GM21786 (cell line): Measurements from ENCODE around the gene TARP.

ENCODE experiments used
- ATAC-seq: cut with Tn5 transposase; IDR thresholded peaks from one replicate; pipeline ENCODE4 v1.9.1; 2021; ENCODE audit not compliant: unreplicated experiment

Gene TARP

DNA sequence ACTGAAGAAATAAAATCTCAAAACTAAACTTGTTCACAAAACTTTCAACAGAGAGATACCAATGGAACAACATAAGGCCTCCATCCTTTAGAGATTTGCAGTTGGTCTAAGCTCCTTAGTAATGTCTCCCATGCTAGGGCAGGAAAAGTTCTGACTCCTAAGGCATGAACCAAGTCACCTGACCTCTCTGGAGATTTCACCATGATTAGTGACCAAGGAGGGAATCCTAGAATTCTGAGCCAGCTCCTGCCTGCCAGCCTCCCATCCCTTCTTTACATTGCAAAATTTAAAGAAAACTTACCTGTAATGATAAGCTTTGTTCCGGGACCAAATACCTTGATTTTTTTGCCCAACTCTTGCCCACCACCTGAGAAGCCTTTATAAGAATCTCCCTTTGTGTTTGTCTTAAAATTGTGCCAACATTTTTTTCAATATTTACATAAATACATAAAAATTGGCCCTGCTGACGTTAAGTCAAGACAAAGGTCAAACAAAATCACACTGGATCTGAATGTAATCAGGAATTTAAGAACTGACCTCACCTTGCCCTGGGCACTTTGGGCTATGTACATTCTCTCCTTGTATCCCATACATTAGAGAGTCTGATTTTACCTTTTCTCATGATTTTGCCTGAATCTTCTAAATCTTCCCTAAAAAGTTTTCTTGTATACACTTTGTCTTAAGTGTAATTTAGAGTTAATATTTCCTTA is at the start of gene TARP:
Gene TARP, minus strand, starts transcription at position 351 of the 710 bp plus-strand sequence.
- ATAC-seq = no peak

DNA sequence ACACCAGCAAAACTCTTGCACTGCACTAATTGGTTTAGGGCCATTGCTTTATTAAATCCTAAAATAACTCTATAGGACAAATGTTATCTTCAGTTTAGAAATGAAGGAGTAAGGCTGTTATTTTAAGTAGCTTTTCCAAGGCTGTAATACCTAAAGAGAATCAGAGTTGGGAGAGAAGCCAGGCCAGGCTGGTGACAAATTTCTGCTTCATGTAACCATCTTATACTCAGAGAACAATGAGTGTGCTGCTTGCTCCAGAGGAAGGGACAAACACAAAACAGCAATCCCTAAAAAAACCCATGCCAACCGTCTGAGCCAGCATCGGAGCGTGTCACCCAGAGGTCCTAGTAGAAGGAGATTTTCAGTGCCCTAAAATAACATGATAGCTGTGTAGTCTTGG is 49.7 kb upstream of the TARP start:
- ATAC-seq = no peak

DNA sequence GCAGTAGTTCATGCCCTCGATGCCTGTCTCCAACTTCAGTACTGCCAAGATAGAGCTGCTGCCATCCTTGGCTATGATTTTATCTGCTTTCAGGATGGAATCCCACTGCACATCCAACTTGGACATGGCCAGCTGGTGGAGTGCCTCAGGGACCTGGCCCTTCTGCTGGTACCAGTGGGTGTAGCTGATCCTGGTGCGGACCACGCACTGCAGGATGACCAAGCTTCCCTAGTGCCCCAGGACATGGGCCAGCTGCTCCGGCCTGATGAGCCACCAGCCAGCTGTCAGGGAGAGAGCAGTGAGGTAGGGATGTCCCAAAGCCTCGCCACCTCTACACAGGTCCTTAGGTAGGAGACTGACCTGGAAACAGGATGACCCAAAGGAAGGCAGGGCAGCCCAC is 49.0 kb upstream of the TARP start:
- no peak for ATAC-seq

DNA sequence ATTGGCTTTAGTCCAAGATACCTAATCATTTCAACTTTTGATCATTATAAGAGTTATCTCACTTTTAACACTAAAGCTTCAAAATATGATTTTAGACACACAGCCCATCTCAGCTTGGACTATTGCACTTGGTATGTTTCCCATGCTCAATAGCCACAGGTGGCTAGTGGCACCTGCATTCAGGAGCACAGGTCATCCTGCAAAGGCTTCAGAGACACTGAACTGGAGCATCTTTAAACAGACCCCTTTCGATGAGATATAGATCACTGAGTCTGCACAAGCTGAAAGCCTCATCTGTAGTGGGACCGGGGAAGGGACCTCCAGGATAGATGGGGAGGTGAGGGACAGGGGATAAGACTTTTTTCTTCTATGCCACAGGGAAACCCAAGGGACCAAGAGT is 48.5 kb upstream of the TARP start:
- ATAC-seq = no peak

DNA sequence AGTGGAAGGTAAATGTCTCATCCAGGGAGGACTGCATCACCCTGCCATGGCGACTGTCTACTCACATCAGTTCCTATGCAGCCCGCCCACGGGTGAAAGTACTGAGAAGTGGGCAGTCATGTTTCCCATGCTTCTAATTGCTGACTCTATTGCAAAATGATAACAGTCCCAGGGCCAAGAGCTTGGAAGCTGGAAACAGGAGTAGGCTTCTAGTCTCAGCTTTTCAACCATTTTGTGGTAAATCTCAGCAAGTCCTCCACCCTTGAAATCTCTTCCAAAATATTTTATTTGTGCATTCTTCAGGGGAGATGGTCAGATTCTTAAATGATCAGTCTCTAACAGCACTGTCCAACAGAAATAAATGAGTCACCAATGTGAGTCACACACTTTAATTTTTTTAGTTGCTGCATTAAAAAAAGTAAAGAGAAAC is 48.1 kb upstream of the TARP start:
- no peak for ATAC-seq

DNA sequence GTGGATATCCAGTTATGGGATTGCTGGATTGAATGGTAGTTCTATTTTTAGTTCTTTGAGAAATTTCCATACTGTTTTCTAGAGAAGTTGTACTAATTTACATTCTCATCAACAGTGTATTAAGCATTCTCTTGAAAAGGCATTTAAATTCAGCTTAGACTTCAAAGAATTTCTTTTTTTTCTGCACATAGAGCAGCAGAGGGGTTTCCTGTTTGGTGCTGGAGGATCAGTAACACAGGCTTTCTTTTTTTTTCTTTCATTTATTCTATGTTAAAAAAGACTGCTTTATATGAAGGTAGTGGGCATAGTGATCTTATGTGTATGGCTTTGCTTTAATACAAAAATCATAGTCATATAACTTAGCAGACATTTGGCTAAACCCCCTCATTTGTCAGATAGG is 47.6 kb upstream of the TARP start:
- ATAC-seq = no peak

DNA sequence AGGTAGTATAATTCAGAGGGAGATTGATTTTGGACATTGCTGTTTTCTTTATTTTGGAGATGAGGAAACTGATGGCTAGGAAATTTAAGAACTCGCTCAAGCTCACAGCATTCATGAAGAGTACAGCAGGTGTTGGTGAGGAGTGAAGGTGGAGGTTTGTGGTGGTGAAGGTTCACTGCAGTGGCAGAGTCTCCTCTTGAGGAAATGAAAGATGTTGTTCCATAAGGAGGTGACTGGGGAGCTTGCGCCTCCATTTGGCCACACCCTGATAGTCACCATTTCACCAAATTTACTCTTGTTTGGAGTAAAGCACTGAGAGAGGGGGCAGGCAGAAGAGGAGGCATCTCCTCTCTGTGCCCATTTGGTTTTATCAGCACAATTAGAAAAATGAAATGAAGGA is 46.4 kb upstream of the TARP start:
- no peak for ATAC-seq

DNA sequence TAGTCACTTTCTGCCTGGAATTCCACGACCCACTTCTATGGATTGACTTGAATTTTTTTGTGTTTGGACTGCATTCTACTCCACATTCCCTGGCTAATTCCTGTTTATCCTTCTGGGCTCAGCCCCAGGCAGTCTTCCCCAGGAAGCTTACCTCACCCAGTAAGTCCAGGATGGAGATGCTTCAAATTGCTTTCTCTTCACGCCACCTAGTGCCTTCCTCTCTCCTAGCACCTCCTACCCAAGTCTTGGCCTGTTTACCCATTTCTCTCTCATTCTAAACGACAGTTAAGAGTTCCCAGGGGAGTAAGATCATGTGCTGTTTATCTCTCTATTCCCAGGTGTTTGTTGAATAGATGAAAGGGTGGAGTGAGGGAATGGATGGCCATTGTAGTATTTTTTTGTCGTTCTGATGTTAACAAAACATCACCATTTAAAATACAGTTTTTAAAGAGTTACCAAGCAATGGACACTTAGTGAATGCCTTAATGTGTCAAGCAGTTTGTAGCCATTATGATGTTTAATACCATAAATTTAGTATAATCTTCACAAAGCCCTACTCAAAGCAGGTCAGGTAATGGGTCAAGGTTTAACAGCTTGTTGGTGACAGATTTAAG is 45.5 kb upstream of the TARP start:
- peak; percentile 71 for ATAC-seq

DNA sequence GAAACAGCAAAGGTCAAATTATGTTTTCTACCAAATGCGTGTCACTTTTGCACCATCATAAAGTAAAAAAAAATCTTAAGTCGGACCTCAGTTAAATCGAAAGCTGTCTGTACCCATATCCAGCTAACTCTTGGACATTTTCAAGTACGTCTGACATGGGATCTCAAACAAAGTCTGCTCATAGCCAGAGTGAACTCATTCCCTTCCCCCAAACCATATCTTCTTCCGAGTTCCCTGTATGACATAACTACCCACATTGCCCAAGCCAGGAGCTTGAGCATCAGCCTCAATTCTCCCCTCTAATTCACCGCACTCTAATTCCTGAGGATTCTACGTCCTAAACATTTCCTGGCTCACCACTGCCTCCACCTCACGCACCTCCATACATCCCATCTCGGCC is 44.8 kb upstream of the TARP start:
- no peak for ATAC-seq

DNA sequence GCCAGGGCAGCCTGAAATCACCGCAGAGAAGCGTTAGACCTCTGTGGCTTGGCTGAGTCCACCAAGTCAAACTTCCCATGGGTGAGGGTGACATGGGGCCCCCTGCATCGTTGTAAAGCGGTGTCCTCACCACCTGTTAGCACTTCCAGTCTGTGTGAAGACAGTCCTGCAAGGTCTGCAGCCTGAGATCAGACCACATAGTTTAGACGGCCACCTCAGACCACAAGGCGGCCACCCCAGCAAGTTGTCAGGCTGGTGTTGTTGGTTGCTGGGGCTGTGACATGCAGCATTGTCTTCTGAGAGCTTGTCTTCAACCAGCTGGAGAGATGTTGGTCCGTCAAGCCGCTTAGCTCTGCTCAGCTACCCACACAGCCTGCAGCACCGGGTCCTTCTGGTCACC is 44.1 kb upstream of the TARP start:
- ATAC-seq = no peak

DNA sequence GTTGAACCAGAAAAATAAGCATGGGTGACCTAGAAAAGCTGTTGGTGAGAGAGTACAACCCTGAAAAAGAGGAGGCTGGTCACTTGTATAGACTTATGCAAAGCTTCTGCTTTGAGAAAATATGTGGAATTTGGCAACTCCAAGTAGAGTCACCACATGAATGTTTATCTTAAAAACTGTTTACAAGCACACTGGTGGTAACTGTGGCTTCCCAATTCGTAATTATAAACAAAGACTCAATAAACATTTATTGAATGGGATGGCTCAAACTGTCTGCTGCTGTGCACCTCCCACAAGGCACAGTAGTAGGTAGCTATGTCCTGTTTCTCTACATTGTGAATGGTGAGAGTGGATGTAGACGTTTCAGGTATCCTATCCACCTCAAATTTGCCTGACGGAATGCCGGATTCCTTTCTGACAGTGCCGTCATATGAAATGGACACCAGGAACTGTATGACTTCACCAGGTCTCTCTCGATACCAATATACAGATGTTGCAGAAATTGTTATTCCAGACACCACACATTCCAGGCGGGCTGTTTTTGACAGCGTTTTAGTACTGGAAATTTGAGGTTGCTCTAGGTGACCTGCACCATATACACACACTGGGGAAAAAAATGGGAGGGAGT is 43.4 kb upstream of the TARP start:
- no peak for ATAC-seq

DNA sequence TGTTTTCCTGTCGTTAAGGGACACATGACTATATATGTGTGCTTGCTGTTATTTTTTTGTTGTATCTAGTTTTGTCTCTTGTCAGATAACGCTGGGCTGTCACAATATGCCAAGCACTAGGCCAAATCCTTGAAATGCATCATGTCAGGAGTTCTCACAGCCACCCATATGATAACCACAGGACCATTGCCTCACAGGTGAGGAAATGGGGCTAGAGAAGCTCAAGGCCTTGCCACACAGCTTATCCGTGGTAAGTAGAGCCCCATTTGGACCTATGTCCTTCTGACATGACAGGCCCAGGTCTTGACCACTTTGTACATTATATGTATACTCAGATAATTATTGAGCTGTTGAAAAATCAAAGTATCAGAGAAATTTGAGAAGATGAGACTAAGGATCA is 42.0 kb upstream of the TARP start:
- no peak for ATAC-seq

DNA sequence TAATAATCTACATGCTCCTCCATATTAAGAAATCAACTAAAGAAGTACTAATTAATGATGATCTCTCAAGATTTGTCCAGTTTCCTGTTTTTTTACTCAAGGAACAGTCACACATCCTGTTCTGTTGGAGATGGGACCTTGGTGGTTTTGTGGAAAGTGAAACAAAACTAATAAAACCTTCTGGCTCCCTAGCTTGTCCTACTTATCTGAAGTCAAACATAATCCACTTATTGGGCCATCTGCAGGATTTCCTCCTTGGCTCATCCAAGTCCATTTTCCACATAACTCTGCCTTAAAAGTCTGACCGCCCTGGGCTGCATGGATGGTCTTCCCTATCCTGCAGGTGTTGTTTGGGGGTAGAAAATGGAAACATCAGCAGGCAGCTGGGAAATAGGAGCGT is 39.4 kb upstream of the TARP start:
- no peak for ATAC-seq

DNA sequence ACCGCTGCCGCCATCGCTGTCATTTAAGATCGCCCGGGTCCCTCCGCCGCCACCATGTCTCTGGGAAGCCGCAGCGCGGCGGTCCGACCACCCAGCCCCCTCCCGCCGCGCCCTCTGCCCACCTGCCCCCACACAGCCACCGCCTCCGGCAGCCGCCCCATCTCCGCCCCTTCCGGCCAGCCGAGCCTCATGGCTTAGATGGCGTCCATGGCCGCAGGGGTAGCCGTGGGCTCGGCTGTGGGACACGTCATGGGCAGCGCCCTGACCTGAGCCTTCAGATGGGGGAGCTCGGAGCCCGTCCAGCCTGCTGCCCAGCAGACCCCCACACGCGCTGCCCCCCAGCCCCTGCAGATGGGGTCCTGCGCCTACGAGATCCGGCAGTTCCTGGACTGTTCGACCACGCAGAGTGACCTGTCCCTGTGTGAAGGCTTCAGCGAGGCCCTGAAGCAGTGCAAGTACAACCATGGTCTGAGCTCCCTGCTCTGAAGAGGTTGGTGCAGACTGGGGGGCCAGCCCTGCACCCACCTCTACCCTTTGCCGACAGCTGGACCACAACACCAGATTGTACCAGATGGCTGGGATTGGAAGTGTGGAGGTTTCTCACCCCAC is 38.0 kb upstream of the TARP start:
- no peak for ATAC-seq

DNA sequence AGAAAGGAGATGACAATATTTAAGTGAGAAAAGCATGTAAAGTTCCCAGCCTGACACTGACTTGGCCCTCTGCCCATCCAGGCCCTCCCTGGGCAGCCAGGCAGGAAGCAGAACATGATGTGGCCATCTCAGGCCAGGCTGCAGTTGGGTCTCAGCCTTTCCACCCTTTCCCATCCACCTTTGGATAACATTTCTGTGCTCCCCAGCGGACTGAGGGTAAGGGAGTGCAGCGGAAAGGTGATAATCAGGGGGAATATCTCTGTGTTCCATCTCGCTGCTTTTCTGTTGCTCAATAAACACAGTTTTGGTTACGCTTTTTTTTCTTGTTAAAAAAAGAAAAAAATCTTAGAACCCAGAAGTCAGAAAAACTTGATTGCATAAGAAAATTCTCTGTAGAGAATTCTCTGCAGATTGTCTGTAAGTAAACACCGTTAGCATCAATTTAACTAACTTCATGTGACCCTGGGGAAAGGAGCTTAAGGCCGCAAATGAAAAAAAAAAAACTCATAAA is 37.2 kb upstream of the TARP start:
- ATAC-seq = no peak

DNA sequence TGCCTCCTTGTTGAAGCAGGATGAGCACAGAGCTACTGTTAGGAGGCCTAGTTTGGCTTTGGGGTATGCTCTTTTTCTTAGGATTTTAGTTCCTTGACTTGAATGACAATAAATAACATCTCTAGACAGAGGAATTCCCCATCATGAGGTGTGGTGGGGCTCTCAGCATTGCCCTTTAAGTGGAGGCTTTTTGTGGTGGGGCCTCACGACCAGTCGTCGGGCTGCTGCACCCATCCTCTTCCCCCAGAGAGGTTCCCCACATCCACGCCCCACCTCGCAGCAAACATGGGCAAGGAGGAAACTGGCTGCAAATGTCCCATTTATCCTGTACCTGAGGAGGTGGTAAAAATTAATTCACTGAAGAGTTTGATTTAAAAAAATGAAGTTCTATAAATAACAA is 36.1 kb upstream of the TARP start:
- ATAC-seq = no peak

DNA sequence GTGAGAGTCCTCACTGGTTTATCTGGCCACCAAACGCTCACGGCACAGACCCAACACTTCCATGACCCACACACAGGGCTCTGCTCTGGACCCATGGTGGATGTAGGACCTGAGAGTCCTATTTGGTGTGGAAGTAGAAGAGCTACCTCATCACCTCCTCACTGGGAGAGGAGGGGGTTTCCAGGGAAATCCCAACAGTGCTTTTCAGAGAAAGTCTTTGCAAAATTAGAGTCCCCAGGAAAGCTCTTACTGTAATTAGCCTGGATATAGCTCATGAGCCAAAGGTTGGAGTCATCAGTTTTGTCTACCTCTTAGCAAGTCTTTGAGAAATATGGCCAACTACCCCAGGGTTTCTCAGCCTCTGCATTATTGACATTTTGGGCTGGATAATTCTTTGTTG is 34.7 kb upstream of the TARP start:
- no peak for ATAC-seq

DNA sequence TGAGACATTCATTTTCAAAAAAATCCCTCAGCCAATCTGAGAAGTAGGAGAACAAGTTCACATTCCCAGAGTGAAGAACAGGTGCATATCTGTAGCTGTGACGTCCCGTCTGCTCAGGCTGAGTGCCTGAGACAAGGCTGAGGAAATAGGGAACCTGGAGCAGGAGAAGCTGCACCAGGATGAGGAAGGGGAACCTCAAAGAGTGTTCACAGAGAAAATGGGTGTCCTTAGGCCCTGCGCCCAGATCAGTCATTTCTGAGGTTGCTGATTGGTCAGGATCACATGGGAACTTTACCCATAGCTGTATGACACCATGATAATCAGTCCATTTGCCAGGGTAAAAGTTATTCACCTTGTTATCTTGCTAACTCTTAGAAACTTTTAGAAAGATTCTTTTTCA is 34.2 kb upstream of the TARP start:
- ATAC-seq = no peak

DNA sequence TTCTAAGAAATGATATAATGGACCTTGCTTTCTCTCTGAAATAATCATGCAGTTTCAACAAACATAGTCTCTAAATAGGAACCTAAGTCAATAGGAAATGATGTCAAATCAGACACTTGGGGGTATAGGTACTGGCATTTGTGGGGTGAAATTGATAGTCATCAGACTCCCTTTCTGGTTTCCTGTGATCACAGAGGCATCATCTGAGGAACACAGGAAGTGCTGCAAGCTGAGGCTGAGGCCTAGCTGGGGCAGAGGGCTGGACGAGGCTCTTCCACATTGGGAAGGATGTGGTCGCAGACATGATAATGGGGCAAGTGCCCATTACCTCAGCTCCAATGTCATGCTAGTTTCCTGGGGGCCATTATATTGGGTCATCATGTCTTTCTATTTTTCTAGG is 33.5 kb upstream of the TARP start:
- ATAC-seq = no peak

DNA sequence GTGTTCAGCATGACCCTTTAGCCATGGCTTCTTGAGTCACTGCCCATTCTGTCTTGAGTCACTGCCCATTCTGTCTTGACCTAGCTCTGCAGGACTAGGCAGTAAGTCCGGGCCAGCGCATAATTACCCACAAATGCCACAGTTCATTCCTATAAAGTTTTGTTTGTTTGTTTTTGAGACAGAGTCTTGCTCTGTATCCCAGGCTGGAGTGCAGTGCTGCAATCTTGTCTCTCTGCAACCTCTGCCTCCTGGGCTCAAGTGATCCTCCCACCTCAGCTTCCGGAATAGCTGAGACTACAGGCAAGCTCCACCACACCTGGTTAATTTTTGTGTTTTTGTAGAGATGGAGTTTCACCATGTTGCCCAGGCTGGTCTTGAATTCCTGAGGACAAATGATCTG is 32.7 kb upstream of the TARP start:
- ATAC-seq = no peak

DNA sequence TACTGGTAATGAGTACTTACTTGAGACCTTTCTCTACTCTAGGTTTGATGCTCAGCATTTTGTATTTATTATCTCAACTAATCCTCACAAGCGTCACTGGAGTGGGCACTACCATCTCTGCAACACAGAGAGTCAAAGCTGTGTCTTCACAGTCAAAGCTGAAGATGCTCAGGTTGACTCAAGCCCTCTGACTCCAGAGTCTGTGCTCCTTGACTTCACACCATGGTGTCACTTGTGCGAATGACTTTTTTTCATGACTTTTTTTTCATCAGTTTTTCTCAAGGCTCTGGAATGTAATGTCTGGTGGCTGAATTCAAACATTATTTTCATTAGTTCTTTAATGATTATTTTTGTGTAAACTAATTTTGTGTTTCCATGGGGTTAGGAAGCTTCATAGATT is 30.4 kb upstream of the TARP start:
- ATAC-seq = no peak

DNA sequence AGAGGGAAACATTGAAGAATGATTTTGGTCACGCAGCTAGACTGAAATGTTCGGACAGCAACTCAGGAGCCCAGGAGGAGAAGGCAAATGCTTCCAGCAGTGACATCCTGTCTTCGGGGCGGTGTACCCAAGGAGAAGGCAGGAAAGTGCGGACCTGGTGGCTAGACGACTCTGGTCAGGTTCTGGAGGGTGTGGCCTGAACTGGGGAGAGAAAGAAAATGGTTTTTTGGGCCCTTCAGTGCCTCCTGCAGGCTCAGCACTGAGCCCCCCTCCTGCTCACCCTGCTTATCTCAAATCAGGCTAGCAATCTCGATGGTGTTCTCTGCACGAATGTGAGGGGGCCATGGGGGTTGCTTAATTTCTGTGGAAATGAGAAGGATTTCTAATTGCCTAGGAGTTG is 26.7 kb upstream of the TARP start:
- ATAC-seq = no peak
